Liver (tissue), 3 donors: Measurements from ENCODE around the gene AGBL4.

Source experiments
- GABPA ChIP-seq, 2 donors: IDR thresholded peaks in 1 of 2; conservative IDR thresholded peaks in 1 of 2; 2 replicates each; pipeline ENCODE4 v1.6.1; 2016; ENCODE audit warnings: antibody characterized with exemption in 2 of 2, mild to moderate bottlenecking in 1 of 2, moderate library complexity in 1 of 2
- HNF4A ChIP-seq, 2 donors: conservative IDR thresholded peaks; 2 replicates each; pipeline ENCODE4 v1.6.1; 2016; ENCODE audit warnings: antibody characterized with exemption in 2 of 2, mild to moderate bottlenecking in 2 of 2
- NR2F2 ChIP-seq: IDR thresholded peaks from 2 replicates; pipeline ENCODE4 v1.6.1; 2016; ENCODE audit warnings: antibody characterized with exemption
- RAD21 ChIP-seq, 2 donors: IDR thresholded peaks; 2 replicates each; pipeline ENCODE4 v1.6.1; 2016; ENCODE audit warnings: antibody characterized with exemption in 2 of 2, mild to moderate bottlenecking in 2 of 2
- RXRA ChIP-seq, 2 donors: IDR thresholded peaks; 2 replicates each; pipeline ENCODE4 v1.6.1; 2017 to 2018; ENCODE audit warnings: antibody characterized with exemption in 2 of 2, mild to moderate bottlenecking in 1 of 2
- TAF1 ChIP-seq: conservative IDR thresholded peaks from 2 replicates; pipeline ENCODE4 v1.6.1; 2016; ENCODE audit warnings: antibody characterized with exemption, mild to moderate bottlenecking
- TF ChIP-seq, protein P1 (sequence below): IDR thresholded peaks from 2 replicates; pipeline ENCODE4 v1.6.1; 2016; ENCODE audit warnings: antibody characterized with exemption
- TF ChIP-seq, protein P2 (sequence below): IDR thresholded peaks from 2 replicates; pipeline ENCODE4 v1.6.1; 2016; ENCODE audit warnings: antibody characterized with exemption, mild to moderate bottlenecking
- TF ChIP-seq, protein P3 (sequence below): fragments of 150-350 bp; IDR thresholded peaks from 2 replicates; pipeline ENCODE4 v1.5.1; 2017; ENCODE audit warnings: improper control_type of control experiment, low read depth, low read length; ENCODE audit not compliant: missing input control
- TF ChIP-seq, protein P4 (sequence below): IDR thresholded peaks from 2 replicates; pipeline ENCODE4 v1.6.1; 2016; ENCODE audit warnings: antibody characterized with exemption
- donor health status: healthy.
- donor health status: healthy.

DNA sequence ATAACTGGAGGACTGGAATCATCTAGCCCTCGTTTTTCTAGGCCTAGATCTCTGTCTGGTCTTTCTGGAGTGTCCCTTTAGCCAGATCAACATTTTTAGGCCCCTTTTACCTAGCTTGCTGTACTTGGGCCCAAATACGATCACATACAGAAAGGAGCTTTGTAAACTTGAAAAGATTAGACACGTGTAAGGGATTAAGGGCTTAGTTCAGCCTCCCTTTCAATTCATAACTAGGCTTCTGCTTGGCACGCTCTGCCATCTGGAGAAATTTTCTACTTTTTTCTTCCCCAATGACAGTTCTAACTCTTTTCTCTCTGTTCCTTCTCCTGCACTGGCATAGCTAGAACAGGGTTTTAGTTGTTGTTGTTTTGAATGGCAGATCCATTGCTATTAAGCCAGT is 1093.7 kb downstream of the AGBL4 start:
- TF ChIP-seq, protein P1, sequence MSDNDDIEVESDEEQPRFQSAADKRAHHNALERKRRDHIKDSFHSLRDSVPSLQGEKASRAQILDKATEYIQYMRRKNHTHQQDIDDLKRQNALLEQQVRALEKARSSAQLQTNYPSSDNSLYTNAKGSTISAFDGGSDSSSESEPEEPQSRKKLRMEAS = no peak
- TF ChIP-seq, protein P2, sequence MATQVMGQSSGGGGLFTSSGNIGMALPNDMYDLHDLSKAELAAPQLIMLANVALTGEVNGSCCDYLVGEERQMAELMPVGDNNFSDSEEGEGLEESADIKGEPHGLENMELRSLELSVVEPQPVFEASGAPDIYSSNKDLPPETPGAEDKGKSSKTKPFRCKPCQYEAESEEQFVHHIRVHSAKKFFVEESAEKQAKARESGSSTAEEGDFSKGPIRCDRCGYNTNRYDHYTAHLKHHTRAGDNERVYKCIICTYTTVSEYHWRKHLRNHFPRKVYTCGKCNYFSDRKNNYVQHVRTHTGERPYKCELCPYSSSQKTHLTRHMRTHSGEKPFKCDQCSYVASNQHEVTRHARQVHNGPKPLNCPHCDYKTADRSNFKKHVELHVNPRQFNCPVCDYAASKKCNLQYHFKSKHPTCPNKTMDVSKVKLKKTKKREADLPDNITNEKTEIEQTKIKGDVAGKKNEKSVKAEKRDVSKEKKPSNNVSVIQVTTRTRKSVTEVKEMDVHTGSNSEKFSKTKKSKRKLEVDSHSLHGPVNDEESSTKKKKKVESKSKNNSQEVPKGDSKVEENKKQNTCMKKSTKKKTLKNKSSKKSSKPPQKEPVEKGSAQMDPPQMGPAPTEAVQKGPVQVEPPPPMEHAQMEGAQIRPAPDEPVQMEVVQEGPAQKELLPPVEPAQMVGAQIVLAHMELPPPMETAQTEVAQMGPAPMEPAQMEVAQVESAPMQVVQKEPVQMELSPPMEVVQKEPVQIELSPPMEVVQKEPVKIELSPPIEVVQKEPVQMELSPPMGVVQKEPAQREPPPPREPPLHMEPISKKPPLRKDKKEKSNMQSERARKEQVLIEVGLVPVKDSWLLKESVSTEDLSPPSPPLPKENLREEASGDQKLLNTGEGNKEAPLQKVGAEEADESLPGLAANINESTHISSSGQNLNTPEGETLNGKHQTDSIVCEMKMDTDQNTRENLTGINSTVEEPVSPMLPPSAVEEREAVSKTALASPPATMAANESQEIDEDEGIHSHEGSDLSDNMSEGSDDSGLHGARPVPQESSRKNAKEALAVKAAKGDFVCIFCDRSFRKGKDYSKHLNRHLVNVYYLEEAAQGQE = no peak
- TF ChIP-seq, protein P3, sequence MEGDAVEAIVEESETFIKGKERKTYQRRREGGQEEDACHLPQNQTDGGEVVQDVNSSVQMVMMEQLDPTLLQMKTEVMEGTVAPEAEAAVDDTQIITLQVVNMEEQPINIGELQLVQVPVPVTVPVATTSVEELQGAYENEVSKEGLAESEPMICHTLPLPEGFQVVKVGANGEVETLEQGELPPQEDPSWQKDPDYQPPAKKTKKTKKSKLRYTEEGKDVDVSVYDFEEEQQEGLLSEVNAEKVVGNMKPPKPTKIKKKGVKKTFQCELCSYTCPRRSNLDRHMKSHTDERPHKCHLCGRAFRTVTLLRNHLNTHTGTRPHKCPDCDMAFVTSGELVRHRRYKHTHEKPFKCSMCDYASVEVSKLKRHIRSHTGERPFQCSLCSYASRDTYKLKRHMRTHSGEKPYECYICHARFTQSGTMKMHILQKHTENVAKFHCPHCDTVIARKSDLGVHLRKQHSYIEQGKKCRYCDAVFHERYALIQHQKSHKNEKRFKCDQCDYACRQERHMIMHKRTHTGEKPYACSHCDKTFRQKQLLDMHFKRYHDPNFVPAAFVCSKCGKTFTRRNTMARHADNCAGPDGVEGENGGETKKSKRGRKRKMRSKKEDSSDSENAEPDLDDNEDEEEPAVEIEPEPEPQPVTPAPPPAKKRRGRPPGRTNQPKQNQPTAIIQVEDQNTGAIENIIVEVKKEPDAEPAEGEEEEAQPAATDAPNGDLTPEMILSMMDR = no peak
- TF ChIP-seq RAD21 (IDR thresholded peaks at IDR 0.05) = no peak
- no peak for TF ChIP-seq RXRA (IDR thresholded peaks at IDR 0.05)
- no peak for TF ChIP-seq TAF1
- TF ChIP-seq HNF4A (conservative IDR thresholded peaks at IDR 0.05) = no peak
- no peak for TF ChIP-seq GABPA (IDR thresholded peaks at IDR 0.05 in 1 of 2, conservative IDR thresholded peaks at IDR 0.05 in 1 of 2)
- TF ChIP-seq NR2F2 = no peak
- TF ChIP-seq, protein P4, sequence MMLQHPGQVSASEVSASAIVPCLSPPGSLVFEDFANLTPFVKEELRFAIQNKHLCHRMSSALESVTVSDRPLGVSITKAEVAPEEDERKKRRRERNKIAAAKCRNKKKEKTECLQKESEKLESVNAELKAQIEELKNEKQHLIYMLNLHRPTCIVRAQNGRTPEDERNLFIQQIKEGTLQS = no peak
